ENCODE results near the gene NEUROG2. TPM values are rescaled to one million over a fixed set of nuclear protein-coding genes. Genes with fewer than 3 reads are reported as not detected.

NEUROG2 gene
- total and polyA plus RNA-seq, 9 of the 15 experiments (the other 6 are each of a cell fraction or from before 2014, with no cell fraction given): 0.07 TPM; not detected in 7

GRCh38 chr4:112564706-112565270, 48.8 kb upstream of the NEUROG2 start:
- H3K27me3 ChIP-seq (ENCODE audit: control insufficient read depth in 2 of 2, insufficient read depth in 2 of 2, low read length in 2 of 2): no peaks in the 10 kb centered on the region
- POLR2A ChIA-PET: no interaction called here
- DNase-seq (ENCODE audit: extremely low read depth in 1 of 4, low spot score in 3 of 4) (no peak), FAIRE-seq (no peak), ATAC-seq (no peak)
- H3K9me1 ChIP-seq (ENCODE audit: control insufficient read depth, insufficient read depth, low read length): no peaks in the 10 kb centered on the region
- CTCF ChIA-PET (ENCODE audit: low intra/inter-chr PET ratio): no interaction called here
- intact Hi-C loops (cut with micrococcal nuclease): no loop called here
- no TSS peak for BruUV-seq (replicated peaks)
- no peaks in the 10 kb centered on the region for H3K4me1 ChIP-seq (replicated peaks in 1 of 2; ENCODE audit: control insufficient read depth in 2 of 2, insufficient read depth in 2 of 2, low read length in 2 of 2)
- peaks cover 12% of the 10 kb centered on the region; the same call in 1 of the 3 replicates for H3K36me3 ChIP-seq (ENCODE audit: control insufficient read depth, insufficient read depth, low read length)
- 94% methylated on average over 21 of the region's 25 CpGs for WGBS (ENCODE audit: insufficient coverage, low coverage, missing lambda C conversion rate)
- H4K20me1 ChIP-seq (replicated peaks; ENCODE audit: control insufficient read depth, insufficient read depth, low read length): no peaks in the 10 kb centered on the region
- no peak overlapping the region for H2AFZ ChIP-seq (ENCODE audit: low read depth, low read length)
- TF ChIP-seq DDX20 (tag; IDR thresholded peaks at IDR 0.05; ENCODE audit: low read depth): no peak
- no peak for TF ChIP-seq SMC3 (conservative IDR thresholded peaks at IDR 0.05; ENCODE audit: insufficient read depth, low read depth, low read length)
- TF ChIP-seq RBFOX2 (IDR thresholded peaks at IDR 0.05; ENCODE audit: low read depth, low read length): no peak
- no peak for TF ChIP-seq MYBL2 (IDR thresholded peaks at IDR 0.05; ENCODE audit: low read depth)
- TF ChIP-seq MYBL2 (CRISPR knock-in tag; IDR thresholded peaks at IDR 0.05; ENCODE audit: borderline replicate concordance): no peak
- no peak for TF ChIP-seq SREBF1 (IDR thresholded peaks at IDR 0.05; ENCODE audit: borderline replicate concordance, low read depth, low read length)
- TF ChIP-seq ZFPM2 (CRISPR knock-in tag; IDR thresholded peaks at IDR 0.05): no peak
- no peak for TF ChIP-seq ZNF444 (CRISPR knock-in tag; IDR thresholded peaks at IDR 0.05)
- TF ChIP-seq KLF1 (tag; IDR thresholded peaks at IDR 0.05): no peak
- no peak for TF ChIP-seq HEY1 (CRISPR knock-in tag; IDR thresholded peaks at IDR 0.05; ENCODE audit: borderline replicate concordance)
- TF ChIP-seq MED1 (CRISPR knock-in tag; IDR thresholded peaks at IDR 0.05; ENCODE audit: borderline replicate concordance): no peak
- TF ChIP-seq ZBTB33 (CRISPR knock-in tag; IDR thresholded peaks at IDR 0.05): peak; percentile 94
- TF ChIP-seq POLR3G (IDR thresholded peaks at IDR 0.05; ENCODE audit: extremely low read depth, insufficient read length, insufficient replicate concordance): no peak
- TF ChIP-seq CTCF (IDR thresholded peaks at IDR 0.05 in 2 of 3, conservative IDR thresholded peaks at IDR 0.05 in 1 of 3; ENCODE audit: insufficient read depth in 2 of 3, low read depth in 1 of 3, low read length in 3 of 3): 0 out of 6 replicates have a peak, but pooled peaks of 1 of the 3 experiments have one; percentile 14
- TF ChIP-seq PCBP1 (IDR thresholded peaks at IDR 0.05; ENCODE audit: low read depth, low read length, poor library complexity, severe bottlenecking): no peak
- TF ChIP-seq FOXA1 (IDR thresholded peaks at IDR 0.05; ENCODE audit: borderline replicate concordance): no peak
- in situ Hi-C loops (cut with MboI): no loop called here
- H3K9me3 ChIP-seq (replicated peaks; ENCODE audit: control insufficient read depth, insufficient read depth, low read depth, low read length): no peaks in the 10 kb centered on the region
- H3K9ac ChIP-seq (ENCODE audit: insufficient read depth in 1 of 2, low read depth in 2 of 2, low read length in 2 of 2): no peak overlapping the region
- H3K79me2 ChIP-seq (ENCODE audit: control insufficient read depth, insufficient read depth, low read length): no peaks in the 10 kb centered on the region
- H3K4me2 ChIP-seq (ENCODE audit: insufficient read depth, low read length): no peak overlapping the region
- H3K4me3 ChIP-seq: no peak overlapping the region
- H3K27ac ChIP-seq (ENCODE audit: extremely low read depth, low read depth, low read length): no peak overlapping the region

Data from K562 (cell line).